ENCODE measurements around the gene SIK1. TPM values are rescaled to one million over a fixed set of nuclear protein-coding genes. Genes with fewer than 3 reads are reported as not detected.
"Not testable (repeated sequence)": the region's sequence is repeated elsewhere in the genome, so short reads cannot be mapped to it uniquely, and the experiment has no call there.

The SIK1 gene
- total and polyA plus RNA-seq, 2 donors (not counting 3 experiments of a cell fraction or from before 2014, with no cell fraction given), result 0.59 to 3.3 TPM

GRCh38 chr21:43440835-43441727 lies 14.2 kb upstream of the SIK1 start:
- DNase-seq (ENCODE audit: low read depth, low spot score); H3K9ac ChIP-seq (replicated peaks; ENCODE audit: extremely low read depth, insufficient read depth, low read length); H3K27ac ChIP-seq (ENCODE audit: insufficient read depth, low read depth, low read length); H3K9me3 ChIP-seq (replicated peaks; ENCODE audit: control insufficient read depth, insufficient read depth, low read length); intact Hi-C loops (cut with micrococcal nuclease); H3K27me3 ChIP-seq (ENCODE audit: control insufficient read depth in 2 of 2, insufficient read depth in 2 of 2, low read length in 2 of 2); H3K4me2 ChIP-seq (ENCODE audit: insufficient read depth, low read length); H3K4me3 ChIP-seq (replicated peaks in 1 of 3; ENCODE audit: insufficient read depth in 1 of 3, low read depth in 1 of 3, low read length in 3 of 3); BruUV-seq (replicated peaks); H4K20me1 ChIP-seq (replicated peaks; ENCODE audit: control insufficient read depth, extremely low read depth, insufficient read depth, low read length); FAIRE-seq; H3K79me2 ChIP-seq (ENCODE audit: control insufficient read depth, insufficient read depth, low read length); H3K9me1 ChIP-seq (replicated peaks; ENCODE audit: control insufficient read depth, extremely low read depth, insufficient read depth, low read length); H3K36me3 ChIP-seq (ENCODE audit: control insufficient read depth in 2 of 2, extremely low read depth in 1 of 2, insufficient read depth in 2 of 2, low read length in 2 of 2); dilution Hi-C loops (cut with MboI; ENCODE audit: extremely low pct_ligation_motif_present, low sequenced_read_pairs); H3K4me1 ChIP-seq (ENCODE audit: control insufficient read depth, extremely low read depth, insufficient read depth, low read length); CTCF ChIA-PET; H2AFZ ChIP-seq (ENCODE audit: low read depth, low read length); POLR2A ChIA-PET: not testable (repeated sequence)

GRCh38 chr21:43439316-43440075 lies 12.6 kb upstream of the SIK1 start:
- H3K36me3 ChIP-seq (ENCODE audit: control insufficient read depth in 2 of 2, extremely low read depth in 1 of 2, insufficient read depth in 2 of 2, low read length in 2 of 2); H3K4me1 ChIP-seq (ENCODE audit: control insufficient read depth, extremely low read depth, insufficient read depth, low read length); H4K20me1 ChIP-seq (replicated peaks; ENCODE audit: control insufficient read depth, extremely low read depth, insufficient read depth, low read length); H2AFZ ChIP-seq (ENCODE audit: low read depth, low read length); FAIRE-seq; H3K9ac ChIP-seq (replicated peaks; ENCODE audit: extremely low read depth, insufficient read depth, low read length); dilution Hi-C loops (cut with MboI; ENCODE audit: extremely low pct_ligation_motif_present, low sequenced_read_pairs); DNase-seq (ENCODE audit: low read depth, low spot score); intact Hi-C loops (cut with micrococcal nuclease); H3K4me2 ChIP-seq (ENCODE audit: insufficient read depth, low read length); H3K9me3 ChIP-seq (replicated peaks; ENCODE audit: control insufficient read depth, insufficient read depth, low read length); CTCF ChIA-PET; H3K79me2 ChIP-seq (ENCODE audit: control insufficient read depth, insufficient read depth, low read length); POLR2A ChIA-PET; H3K27ac ChIP-seq (ENCODE audit: insufficient read depth, low read depth, low read length); BruUV-seq (replicated peaks); H3K27me3 ChIP-seq (ENCODE audit: control insufficient read depth in 2 of 2, insufficient read depth in 2 of 2, low read length in 2 of 2); H3K9me1 ChIP-seq (replicated peaks; ENCODE audit: control insufficient read depth, extremely low read depth, insufficient read depth, low read length); H3K4me3 ChIP-seq (replicated peaks in 1 of 3; ENCODE audit: insufficient read depth in 1 of 3, low read depth in 1 of 3, low read length in 3 of 3): not testable (repeated sequence)

GRCh38 chr21:43436272-43436671 lies 9.3 kb upstream of the SIK1 start:
- FAIRE-seq; H3K4me1 ChIP-seq (ENCODE audit: control insufficient read depth, extremely low read depth, insufficient read depth, low read length); H3K4me3 ChIP-seq (replicated peaks in 1 of 3; ENCODE audit: insufficient read depth in 1 of 3, low read depth in 1 of 3, low read length in 3 of 3); DNase-seq (ENCODE audit: low read depth, low spot score); H3K79me2 ChIP-seq (ENCODE audit: control insufficient read depth, insufficient read depth, low read length); H3K4me2 ChIP-seq (ENCODE audit: insufficient read depth, low read length); H2AFZ ChIP-seq (ENCODE audit: low read depth, low read length); H3K36me3 ChIP-seq (ENCODE audit: control insufficient read depth in 2 of 2, extremely low read depth in 1 of 2, insufficient read depth in 2 of 2, low read length in 2 of 2); POLR2A ChIA-PET; dilution Hi-C loops (cut with MboI; ENCODE audit: extremely low pct_ligation_motif_present, low sequenced_read_pairs); H3K27me3 ChIP-seq (ENCODE audit: control insufficient read depth in 2 of 2, insufficient read depth in 2 of 2, low read length in 2 of 2); intact Hi-C loops (cut with micrococcal nuclease); H3K9ac ChIP-seq (replicated peaks; ENCODE audit: extremely low read depth, insufficient read depth, low read length); H3K9me1 ChIP-seq (replicated peaks; ENCODE audit: control insufficient read depth, extremely low read depth, insufficient read depth, low read length); BruUV-seq (replicated peaks); H3K9me3 ChIP-seq (replicated peaks; ENCODE audit: control insufficient read depth, insufficient read depth, low read length); CTCF ChIA-PET; H3K27ac ChIP-seq (ENCODE audit: insufficient read depth, low read depth, low read length); H4K20me1 ChIP-seq (replicated peaks; ENCODE audit: control insufficient read depth, extremely low read depth, insufficient read depth, low read length): not testable (repeated sequence)

Measured in endothelial cell of umbilical vein (primary cell).